Mucosa of descending colon (tissue), 3 donors: ENCODE measurements around the gene PHLDA3. TPM values are rescaled to one million over a fixed set of nuclear protein-coding genes. Genes with fewer than 3 reads are reported as not detected.
"Not testable (repeated sequence)": the region's sequence is repeated elsewhere in the genome, so short reads cannot be mapped to it uniquely, and the experiment has no call there.

Experiments used
- ATAC-seq: fragments of 200-7000 bp; cut with Tn5 transposase; one replicate; pipeline ENCODE4 v1.9.1; 2020; ENCODE audit warnings: mild to moderate bottlenecking, moderate library complexity
- DNase-seq, 3 donors: peaks; one replicate each; pipeline ENCODE4 v3.0.0-alpha.2; 2020
- H3K36me3 ChIP-seq: fragments of 200-600 bp; one replicate; pipeline ENCODE4 v1.8.0; 2021; ENCODE audit warnings: low read depth, mild to moderate bottlenecking
- H3K4me1 ChIP-seq: fragments of 200-600 bp; one replicate; pipeline ENCODE4 v1.8.0; 2021; ENCODE audit warnings: low read depth, mild to moderate bottlenecking
- H3K4me3 ChIP-seq: fragments of 200-600 bp; one replicate; pipeline ENCODE4 v1.8.0; 2021; ENCODE audit warnings: mild to moderate bottlenecking
- H3K9me3 ChIP-seq: fragments of 200-600 bp; one replicate; pipeline ENCODE4 v1.8.0; 2021; ENCODE audit warnings: mild to moderate bottlenecking
- intact Hi-C, 2 donors: fragments of 100-400 bp; cut with DNase I in 1 of 2; cut with micrococcal nuclease in 1 of 2; formaldehyde crosslinking; loops; one replicate each; pipeline versions ENCODE4 v1.11.0 to v1.11.1; 2022; cut with DNase I, micrococcal nuclease
- total RNA-seq, 3 donors: library from RNA; stranded (reverse); fragmentation: NEBNext Ultra II Directional in 2 of 3; extraction: Animal tissue kit (Norgen Biotek cat#: 25700) in 2 of 3; gene quantifications; one replicate each; pipeline versions ENCODE4 v1.2.1 to v1.2.4, GENCODE V29; 2021 to 2023
- TF ChIP-seq, protein P1 (sequence below): fragments of 200-600 bp; IDR thresholded peaks from one replicate; pipeline ENCODE4 v1.8.0; 2022; ENCODE audit warnings: antibody characterized with exemption, mild to moderate bottlenecking
- donor health status: DM: no; HTN: no; CAD: no; lungs with moderate emphysema.
- donor health status: DM: no; HTN: no; CAD: no.
- donor health status: DM: no; HTN: yes; CAD: no.

The PHLDA3 gene
- total RNA-seq, 3 donors from 2014 or later: 8.5 to 106 (median 12.4) TPM

DNA sequence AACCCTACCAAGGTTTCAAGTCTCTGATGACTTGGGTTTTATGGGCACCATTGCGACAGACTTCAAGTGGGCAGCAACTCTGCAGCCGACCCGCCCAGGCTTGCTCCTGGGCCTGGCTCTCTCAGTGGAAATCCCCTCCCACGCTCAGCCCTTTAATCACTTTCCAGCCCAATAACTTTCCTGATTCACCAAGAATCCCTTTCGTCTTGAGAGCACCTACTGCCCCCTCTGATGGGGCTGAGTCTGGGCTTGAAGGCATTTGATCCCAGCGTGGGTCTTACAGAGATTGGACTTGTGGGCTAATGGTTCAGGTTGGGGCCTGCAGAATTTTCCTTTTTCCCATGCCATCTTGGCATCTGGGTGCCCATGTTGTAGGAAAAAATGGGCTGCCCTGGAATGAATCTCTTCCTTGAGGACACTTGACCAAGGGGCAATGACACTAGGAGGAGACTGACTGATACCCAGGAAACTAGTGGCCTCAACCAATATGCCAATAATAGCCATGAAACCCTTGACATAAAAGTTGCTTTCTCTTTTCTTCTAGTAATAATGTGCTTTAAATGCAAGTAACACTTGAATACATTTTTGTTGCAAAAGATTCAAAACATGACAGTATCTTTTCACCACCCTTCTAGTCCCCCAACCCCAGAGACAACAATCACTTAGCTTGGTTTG lies 7.8 kb upstream of the PHLDA3 start:
- Histone ChIP-seq H3K4me1 (peaks cover 22% of the 10 kb centered on the region), H3K9me3 (no peaks in the 10 kb centered on the region), H3K36me3 (no peaks in the 10 kb centered on the region), H3K4me3 (no peak overlapping the region)
- ATAC-seq (no peak), DNase-seq (no peak)
- TF ChIP-seq, protein P1, sequence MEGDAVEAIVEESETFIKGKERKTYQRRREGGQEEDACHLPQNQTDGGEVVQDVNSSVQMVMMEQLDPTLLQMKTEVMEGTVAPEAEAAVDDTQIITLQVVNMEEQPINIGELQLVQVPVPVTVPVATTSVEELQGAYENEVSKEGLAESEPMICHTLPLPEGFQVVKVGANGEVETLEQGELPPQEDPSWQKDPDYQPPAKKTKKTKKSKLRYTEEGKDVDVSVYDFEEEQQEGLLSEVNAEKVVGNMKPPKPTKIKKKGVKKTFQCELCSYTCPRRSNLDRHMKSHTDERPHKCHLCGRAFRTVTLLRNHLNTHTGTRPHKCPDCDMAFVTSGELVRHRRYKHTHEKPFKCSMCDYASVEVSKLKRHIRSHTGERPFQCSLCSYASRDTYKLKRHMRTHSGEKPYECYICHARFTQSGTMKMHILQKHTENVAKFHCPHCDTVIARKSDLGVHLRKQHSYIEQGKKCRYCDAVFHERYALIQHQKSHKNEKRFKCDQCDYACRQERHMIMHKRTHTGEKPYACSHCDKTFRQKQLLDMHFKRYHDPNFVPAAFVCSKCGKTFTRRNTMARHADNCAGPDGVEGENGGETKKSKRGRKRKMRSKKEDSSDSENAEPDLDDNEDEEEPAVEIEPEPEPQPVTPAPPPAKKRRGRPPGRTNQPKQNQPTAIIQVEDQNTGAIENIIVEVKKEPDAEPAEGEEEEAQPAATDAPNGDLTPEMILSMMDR: no peak
- intact Hi-C loops: no loop called here

DNA sequence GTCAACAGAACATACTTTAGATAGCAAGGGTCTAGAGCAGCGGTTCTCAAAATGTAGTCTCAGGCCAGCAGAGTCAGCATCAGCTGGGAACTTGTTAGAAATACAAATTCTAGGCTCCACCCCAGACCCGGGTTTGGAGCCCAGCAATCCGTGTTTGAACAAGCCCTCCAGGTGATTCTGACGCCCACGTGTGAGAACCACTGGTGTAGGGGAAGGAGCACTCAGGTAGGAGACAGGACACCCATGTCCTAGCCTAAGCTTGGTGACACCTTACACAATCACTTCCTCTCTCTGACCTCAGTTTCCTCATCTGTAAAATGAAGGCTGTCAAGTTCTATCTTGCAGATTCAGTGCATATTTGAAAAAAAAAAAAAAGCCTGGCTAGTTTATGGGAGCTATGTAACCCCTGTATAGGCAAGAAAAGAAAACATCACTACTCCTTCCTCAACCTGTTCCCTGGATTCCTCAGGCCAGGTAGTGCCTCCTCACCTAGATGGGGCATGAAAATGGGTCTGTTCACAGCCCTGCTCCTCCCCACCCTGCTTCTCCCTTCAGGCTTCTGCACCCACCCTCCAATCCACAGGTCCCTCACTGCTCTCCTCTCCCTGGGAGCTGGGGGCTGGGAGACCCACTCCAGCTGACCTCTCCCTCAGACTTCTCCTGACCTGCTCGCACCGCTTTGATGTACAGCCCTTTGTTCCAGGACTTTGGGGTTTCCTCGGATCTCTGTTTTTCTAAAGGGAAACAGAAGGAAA lies 7.1 kb upstream of the PHLDA3 start:
- no peak for ATAC-seq
- TF ChIP-seq, protein P1: no peak
- H3K4me1 ChIP-seq: peaks cover 15% of the 10 kb centered on the region
- H3K4me3 ChIP-seq: no peak overlapping the region
- intact Hi-C loops: no loop called here
- H3K36me3 ChIP-seq: no peaks in the 10 kb centered on the region
- no peak for DNase-seq
- no peaks in the 10 kb centered on the region for H3K9me3 ChIP-seq

DNA sequence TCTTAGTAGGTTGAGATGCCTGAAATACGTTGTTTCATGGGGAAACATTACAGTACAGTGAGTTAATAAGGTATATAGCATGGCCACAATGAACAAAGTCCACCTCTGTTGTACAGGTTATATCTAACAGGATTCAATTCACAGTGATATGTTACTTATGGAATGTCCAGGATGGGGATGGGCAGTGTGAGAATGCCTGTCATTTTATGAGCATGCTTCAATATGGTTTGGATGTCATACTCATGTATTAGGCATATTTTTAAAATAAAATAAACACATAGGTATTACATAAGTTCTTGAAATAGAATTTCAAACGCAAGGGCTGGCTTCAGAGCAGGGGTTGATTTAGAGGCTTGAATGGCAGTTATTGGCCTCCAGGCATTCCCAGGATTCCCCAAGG lies 6.1 kb upstream of the PHLDA3 start:
- ATAC-seq (peak; percentile 86), DNase-seq (no peak)
- H3K4me3 ChIP-seq: no peak overlapping the region
- H3K36me3 ChIP-seq: no peaks in the 10 kb centered on the region
- peaks cover 8% of the 10 kb centered on the region for H3K4me1 ChIP-seq
- intact Hi-C loops: no loop called here
- no peaks in the 10 kb centered on the region for H3K9me3 ChIP-seq
- TF ChIP-seq, protein P1: no peak

DNA sequence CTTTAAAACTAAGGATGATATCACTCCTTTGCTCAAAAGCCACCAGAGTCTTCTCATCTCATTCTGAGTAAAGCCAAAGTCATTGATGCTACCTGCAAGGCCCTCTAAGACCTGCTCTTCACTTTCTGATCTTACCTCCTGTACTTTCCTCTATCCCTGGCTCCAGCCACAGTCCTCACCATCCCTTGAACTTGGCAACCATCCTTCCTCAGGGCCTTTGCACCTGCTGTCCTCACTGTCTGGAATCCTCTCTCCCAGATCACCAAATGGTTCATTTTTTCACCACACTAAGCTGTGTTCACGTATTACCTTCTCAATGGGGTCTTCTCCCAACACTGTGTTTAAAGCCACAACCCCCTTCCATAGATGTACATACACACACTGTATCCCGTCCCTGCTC lies 4.3 kb upstream of the PHLDA3 start:
- ATAC-seq: no peak
- TF ChIP-seq, protein P1: no peak

DNA sequence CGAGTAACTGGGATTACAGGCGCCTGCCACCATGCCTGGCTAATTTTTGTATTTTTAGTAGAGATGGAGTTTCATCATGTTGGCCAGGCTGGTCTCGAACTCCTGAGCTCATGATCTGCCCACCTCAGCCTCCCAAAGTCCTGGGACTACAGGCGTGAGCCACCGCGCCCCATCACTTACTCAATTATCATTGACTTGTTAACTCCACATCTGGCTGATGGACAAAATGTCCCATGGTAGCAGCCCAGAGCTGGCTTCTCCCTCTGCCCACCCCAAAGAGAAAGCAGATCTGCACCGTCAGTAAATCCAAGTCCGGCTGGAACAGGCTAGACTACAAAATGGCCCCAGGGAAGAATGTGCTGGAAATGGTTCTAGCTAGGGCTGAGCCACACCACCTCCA lies 3.3 kb upstream of the PHLDA3 start:
- intact Hi-C loops, H3K4me3 ChIP-seq, ATAC-seq: not testable (repeated sequence)

More for the DNA sequence above, 4.3 kb upstream of the PHLDA3 start:
- peaks cover 16% of the 10 kb centered on the region for H3K4me1 ChIP-seq
- DNase-seq: no peak
- no peaks in the 10 kb centered on the region for H3K9me3 ChIP-seq
- intact Hi-C loops: no loop called here
- no peak overlapping the region for H3K4me3 ChIP-seq
- H3K36me3 ChIP-seq: no peaks in the 10 kb centered on the region

DNA sequence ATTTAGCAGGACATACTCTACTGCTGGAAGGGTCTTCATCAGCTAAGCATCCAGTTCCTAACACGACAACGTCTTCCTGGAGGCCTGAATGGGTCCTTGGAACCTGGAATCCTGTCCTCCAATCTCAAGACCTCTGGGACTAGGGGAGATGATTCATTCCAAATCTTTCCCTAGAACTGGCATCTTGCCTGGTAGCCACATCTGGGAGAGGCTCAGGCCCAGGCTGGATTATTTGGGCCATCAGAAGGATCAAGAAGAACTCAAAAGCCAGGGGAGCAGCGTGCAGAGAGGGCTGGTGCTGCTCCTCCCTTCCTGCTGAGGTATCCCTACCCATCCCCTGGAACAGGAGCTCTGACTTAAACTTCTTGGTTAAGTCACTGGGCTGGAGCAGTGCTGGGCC lies 2.8 kb upstream of the PHLDA3 start:
- no peaks in the 10 kb centered on the region for H3K36me3 ChIP-seq
- intact Hi-C loops: no loop called here
- no peak overlapping the region for H3K4me3 ChIP-seq
- TF ChIP-seq, protein P1: no peak
- H3K4me1 ChIP-seq: peaks cover 23% of the 10 kb centered on the region
- no peaks in the 10 kb centered on the region for H3K9me3 ChIP-seq
- ATAC-seq: no peak
- no peak for DNase-seq

More for the DNA sequence above, 3.3 kb upstream of the PHLDA3 start:
- DNase-seq, H3K9me3 ChIP-seq, H3K36me3 ChIP-seq: not testable (repeated sequence)
- peaks cover 21% of the 10 kb centered on the region for H3K4me1 ChIP-seq
